GM12878 (cell line): ENCODE results near the gene GPR39. TPM values are rescaled to one million over a fixed set of nuclear protein-coding genes. Genes with fewer than 3 reads are reported as not detected.

Experiments used
- ATAC-seq: fragments of 200-7000 bp; cut with Tn5 transposase; 3 replicates; pipeline ENCODE4 v1.9.1; 2020; ENCODE audit warnings: mild to moderate bottlenecking, moderate library complexity
- BruUV-seq: library from RNA; stranded (reverse); fragments of 400-500 nt; replicated peaks from 2 replicates; lab custom pipeline; 2021; lab: Mats Ljungman, UMichigan
- CTCF ChIA-PET: fragments of 300-600 bp; sonication (Branson Sonifier 250); formaldehyde crosslinking; extraction: SDS; loops from one replicate; lab custom pipeline; 2021; ENCODE audit warnings: inconsistent platforms; lab: Yijun Ruan, JAX
- POLR2A ChIA-PET: fragments of 350-600 bp; formaldehyde crosslinking; extraction: SDS; loops from one replicate; lab custom pipeline; 2021; ENCODE audit warnings: inconsistent platforms; lab: Charles Lee
- RAD21 ChIA-PET: fragments of 300-600 bp; sonication (Branson Sonifier 250); formaldehyde crosslinking; loops from one replicate; lab custom pipeline; 2023; ENCODE audit warnings: antibody characterized with exemption; ENCODE audit not compliant: unreplicated experiment; lab: Charles Lee
- SMC1A ChIA-PET: fragments of 300-600 bp; sonication (Branson Sonifier 250); formaldehyde crosslinking; loops from one replicate; lab custom pipeline; 2023; ENCODE audit not compliant: unreplicated experiment, uncharacterized antibody; lab: Charles Lee
- DNase-seq: peaks from one replicate; pipeline ENCODE4 v3.0.0-alpha.2; 2011; ENCODE audit warnings: low read depth, low spot score
- FAIRE-seq: peaks from 3 replicates; lab custom pipeline; 2011; peaks lifted over from hg19 to GRCh38; lab: Jason Lieb, UNC
- H2AFZ ChIP-seq: 2 replicates; pipeline ENCODE4 v1.6.0; 2011; ENCODE audit warnings: low read depth, low read length, control low read depth; ENCODE audit not compliant: control insufficient read depth
- H3K27ac ChIP-seq: 2 replicates; pipeline ENCODE4 v1.5.1; 2011; ENCODE audit warnings: control low read depth; ENCODE audit not compliant: control insufficient read depth, insufficient read depth
- H3K27me3 ChIP-seq, 2 experiments: replicated peaks in 1 of 2; 2 replicates each; pipeline versions ENCODE4 v1.6.0 to v1.6.1; 2011; ENCODE audit warnings: low read length in 1 of 2; ENCODE audit not compliant: control insufficient read depth in 2 of 2, insufficient read depth in 2 of 2
- H3K36me3 ChIP-seq, 2 experiments: 2 replicates each; pipeline ENCODE4 v1.5.1; 2011; ENCODE audit warnings: low read length in 1 of 2; ENCODE audit not compliant: control insufficient read depth in 2 of 2, insufficient read depth in 2 of 2
- H3K4me1 ChIP-seq: 2 replicates; pipeline ENCODE4 v1.6.1; 2011; ENCODE audit warnings: mild to moderate bottlenecking, low read length, moderate library complexity, mixed read lengths; ENCODE audit not compliant: control insufficient read depth, insufficient read depth
- H3K4me2 ChIP-seq: 2 replicates; pipeline ENCODE4 v1.6.0; 2011; ENCODE audit warnings: control low read depth; ENCODE audit not compliant: control insufficient read depth, insufficient read depth
- H3K4me3 ChIP-seq: fragments of 200-600 bp; sonication (generic); 2 replicates; pipeline ENCODE4 v1.5.1; 2016
- H3K79me2 ChIP-seq: 2 replicates; pipeline ENCODE4 v1.6.0; 2011; ENCODE audit warnings: low read length; ENCODE audit not compliant: control insufficient read depth, insufficient read depth
- H3K9ac ChIP-seq: 2 replicates; pipeline ENCODE4 v1.8.0; 2011; ENCODE audit warnings: low read length, control low read depth, mixed read lengths; ENCODE audit not compliant: control insufficient read depth, insufficient read depth
- H3K9me3 ChIP-seq: replicated peaks from 3 replicates; pipeline ENCODE4 v1.5.1; 2011; ENCODE audit warnings: mild to moderate bottlenecking, low read length; ENCODE audit not compliant: control insufficient read depth, insufficient read depth
- H4K20me1 ChIP-seq: 2 replicates; pipeline ENCODE4 v1.6.0; 2011; ENCODE audit not compliant: control insufficient read depth, insufficient read depth
- BACH1 ChIP-seq: fragments of 450-650 bp; IDR thresholded peaks from 2 replicates; pipeline ENCODE4 v1.6.1; 2017; ENCODE audit warnings: mild to moderate bottlenecking, borderline replicate concordance
- CTCF ChIP-seq, 3 experiments: IDR thresholded peaks in 2 of 3; conservative IDR thresholded peaks in 1 of 3; 2 replicates each; pipeline ENCODE4 v1.5.1; 2011; ENCODE audit warnings: low read depth in 3 of 3, low read length in 3 of 3, mild to moderate bottlenecking in 3 of 3, control low read depth in 2 of 3, moderate library complexity in 2 of 3, inconsistent platforms in 1 of 3, mixed read lengths in 1 of 3; ENCODE audit not compliant: control insufficient read depth in 2 of 3, insufficient read depth in 1 of 3; ENCODE audit errors: extremely low read depth in 1 of 3
- FOXM1 ChIP-seq: IDR thresholded peaks from 2 replicates; pipeline ENCODE4 v1.6.1; 2012; ENCODE audit warnings: low read depth, mild to moderate bottlenecking, inconsistent platforms, low read length, moderate library complexity
- KDM1A ChIP-seq: fragments of 200-600 bp; sonication (generic); IDR thresholded peaks from 2 replicates; pipeline ENCODE4 v1.6.1; 2016; ENCODE audit warnings: borderline replicate concordance
- MTA3 ChIP-seq: IDR thresholded peaks from 2 replicates; pipeline ENCODE4 v1.6.1; 2012; ENCODE audit warnings: low read length, inconsistent platforms, borderline replicate concordance
- MYC ChIP-seq: IDR thresholded peaks from 2 replicates; pipeline ENCODE4 v1.6.1; 2011; ENCODE audit warnings: mild to moderate bottlenecking, low read length, moderate library complexity, inconsistent platforms; ENCODE audit not compliant: insufficient read depth, insufficient replicate concordance, insufficient read length, severe bottlenecking
- NBN ChIP-seq: fragments of 450-650 bp; IDR thresholded peaks from 2 replicates; pipeline ENCODE4 v1.6.1; 2016
- NR2F1 ChIP-seq: fragments of 450-650 bp; conservative IDR thresholded peaks from 2 replicates; pipeline ENCODE4 v1.6.1; 2017; ENCODE audit warnings: mild to moderate bottlenecking
- RB1 ChIP-seq: fragments of 450-650 bp; formaldehyde crosslinking; IDR thresholded peaks from 2 replicates; pipeline ENCODE4 v1.6.1; 2017; ENCODE audit warnings: mild to moderate bottlenecking, borderline replicate concordance
- RCOR1 ChIP-seq: conservative IDR thresholded peaks from 2 replicates; pipeline ENCODE4 v1.6.1; 2012; ENCODE audit warnings: low read depth, low read length, improper control_type of control experiment
- RFX5 ChIP-seq: IDR thresholded peaks from 2 replicates; pipeline ENCODE4 v1.6.1; 2011; ENCODE audit warnings: low read depth, low read length, improper control_type of control experiment
- USF2 ChIP-seq: IDR thresholded peaks from 2 replicates; pipeline ENCODE4 v1.6.1; 2011; ENCODE audit warnings: low read depth, low read length, improper control_type of control experiment, borderline replicate concordance
- ZBTB4 ChIP-seq: fragments of 450-650 bp; formaldehyde crosslinking; IDR thresholded peaks from 2 replicates; pipeline ENCODE4 v1.4.0; 2022; ENCODE audit warnings: mild to moderate bottlenecking, moderate library complexity
- ZSCAN29 ChIP-seq: fragments of 450-650 bp; IDR thresholded peaks from 2 replicates; pipeline ENCODE4 v1.6.1; 2017; ENCODE audit warnings: mild to moderate bottlenecking, moderate library complexity
- ZZZ3 ChIP-seq: IDR thresholded peaks from 2 replicates; pipeline ENCODE4 v1.6.1; 2011; ENCODE audit warnings: low read depth; ENCODE audit not compliant: control insufficient read depth, insufficient read length
- WGBS: methylation state at CpG from one replicate; pipeline ENCODE4 v1.1.6; 2016; ENCODE audit warnings: low lambda C conversion rate; ENCODE audit not compliant: insufficient replicate concordance, insufficient coverage; ENCODE audit errors: missing lambda C conversion rate; 5-methylcytosine and 5-hydroxymethylcytosine counted together
- in situ Hi-C: fragments of 300-500 bp; cut with MboI; formaldehyde crosslinking; loops from 9 replicates; pipeline ENCODE4 v1.14.3; 2018; ENCODE audit warnings: mixed read lengths
- intact Hi-C: fragments of 100-400 bp; cut with micrococcal nuclease; formaldehyde crosslinking; loops from one replicate; pipeline ENCODE4 v1.14.2; 2022; ENCODE audit not compliant: unreplicated experiment
- polyA plus RNA-seq, 11 experiments: library from polyadenylated mRNA; depleted of rRNA in 4 of 11; unstranded in 6 of 11; stranded (reverse) in 5 of 11; fragments of >200 nt; fragmentation: Nextera tagmentation in 4 of 11; fragmentation: Illumina TruSeq in 1 of 11; extraction: Ambion mirVana in 4 of 11; extraction: Trizol in 1 of 11; gene quantifications; 1 replicate in 1 of 11; 2 replicates in 10 of 11; pipeline versions ENCODE4 v1.2.1 to v1.2.3, GENCODE V29; 2011 to 2016; ENCODE audit warnings: inconsistent platforms in 2 of 11, missing spikeins in 2 of 11, low read depth in 1 of 11
- total RNA-seq, 4 experiments: library from RNA; depleted of rRNA in 3 of 4; stranded (reverse); fragments of >200 nt in 3 of 4; fragmentation: Illumina TruSeq in 1 of 4; extraction: Trizol in 1 of 4; gene quantifications; 2 replicates each; pipeline versions ENCODE4 v1.2.1 to v1.2.3, GENCODE V29; 2013 to 2021

GPR39 gene
- total and polyA plus RNA-seq, 10 of the 15 experiments (the other 5 are each of a cell fraction or from before 2014, with no cell fraction given), result 0.05 to 0.23 TPM; not detected in 8

GRCh38 chr2:132606649-132607048 lies 190.0 kb downstream of the GPR39 start:
- ChIA-PET POLR2A (no interaction called here), SMC1A (interaction anchor here (1.6 kb wide), 1 partner anchor 11 kb away, joined by 3 read pairs; no protein-coding TSS in a partner anchor), CTCF (no interaction called here), RAD21 (no interaction called here)
- in situ Hi-C loops, result no loop called here
- no peaks in the 10 kb centered on the region for H3K9me3 ChIP-seq
- BruUV-seq, result no TSS peak
- DNase-seq, result no peak
- H3K4me2 ChIP-seq, result no peak overlapping the region
- WGBS, result 10% methylated on average over 8 of the region's 8 CpGs
- no peaks in the 10 kb centered on the region for H3K27me3 ChIP-seq
- no peak for ATAC-seq
- H3K4me1 ChIP-seq, result no peaks in the 10 kb centered on the region
- FAIRE-seq, result no peak
- no peaks in the 10 kb centered on the region for H4K20me1 ChIP-seq
- intact Hi-C loops, result no loop called here
- H2AFZ ChIP-seq, result no peak overlapping the region
- no peaks in the 10 kb centered on the region for H3K79me2 ChIP-seq
- H3K9ac ChIP-seq, result no peak overlapping the region
- TF ChIP-seq NR2F1 (no peak), RB1 (no peak), MTA3 (no peak), KDM1A (no peak), FOXM1 (no peak), CTCF (IDR thresholded peaks at IDR 0.05 in 2 of 3, conservative IDR thresholded peaks at IDR 0.05 in 1 of 3; ENCODE audit: control insufficient read depth in 2 of 3, extremely low read depth in 1 of 3, insufficient read depth in 1 of 3, low read depth in 3 of 3, low read length in 3 of 3) (no peak), USF2 (no peak), ZBTB4 (CRISPR knock-in tag) (no peak), ZSCAN29 (no peak), NBN (no peak), ZZZ3 (no peak), BACH1 (no peak), MYC (no peak), RCOR1 (no peak), RFX5 (no peak)
- H3K27ac ChIP-seq, result no peak overlapping the region
- no peaks in the 10 kb centered on the region for H3K36me3 ChIP-seq
- H3K4me3 ChIP-seq, result no peak overlapping the region
